NCI-H82 treated with DMSO at 0.1 percent for 48 hours (cell line): ENCODE results near the gene RIPOR3.
"Not testable (repeated sequence)": the region's sequence is repeated elsewhere in the genome, so short reads cannot be mapped to it uniquely, and the experiment has no call there.

Experiments
- DNase-seq: peaks from one replicate; lab custom pipeline; 2025; ENCODE audit not compliant: unreplicated experiment; lab: John Stamatoyannopoulos, UW

The RIPOR3 gene

GRCh38 chr20:50610212-50610718 is 81.1 kb downstream of the RIPOR3 start:
- no peak for DNase-seq

- DNase-seq = no peak
Measured at GRCh38 chr20:50609438-50609989, 81.8 kb downstream of the RIPOR3 start.

- DNase-seq = no peak
Measured at GRCh38 chr20:50608750-50609104, 82.6 kb downstream of the RIPOR3 start.

GRCh38 chr20:50607850-50608749 is 83.2 kb downstream of the RIPOR3 start:
- DNase-seq = no peak

- no peak for DNase-seq
Measured at GRCh38 chr20:50607436-50607835, 83.9 kb downstream of the RIPOR3 start.

- no peak for DNase-seq
Measured at GRCh38 chr20:50605136-50605535, 86.2 kb downstream of the RIPOR3 start.

GRCh38 chr20:50604451-50604850 is 86.9 kb downstream of the RIPOR3 start:
- DNase-seq = no peak

GRCh38 chr20:50602432-50603088 is 88.8 kb downstream of the RIPOR3 start:
- no peak for DNase-seq

- DNase-seq = no peak
Measured at GRCh38 chr20:50601511-50602431, 89.6 kb downstream of the RIPOR3 start.

GRCh38 chr20:50600281-50600895 is 91.0 kb downstream of the RIPOR3 start:
- no peak for DNase-seq

GRCh38 chr20:50598768-50599167 is 92.6 kb downstream of the RIPOR3 start:
- not testable (repeated sequence) for DNase-seq

- no peak for DNase-seq
Measured at GRCh38 chr20:50598074-50598473, 93.3 kb downstream of the RIPOR3 start.

GRCh38 chr20:50597406-50597969 is 93.9 kb downstream of the RIPOR3 start:
- no peak for DNase-seq

- no peak for DNase-seq
Measured at GRCh38 chr20:50596694-50597021, 94.7 kb downstream of the RIPOR3 start.

GRCh38 chr20:50595988-50596693 is 95.2 kb downstream of the RIPOR3 start:
- DNase-seq = no peak

GRCh38 chr20:50595433-50595895 is 95.9 kb downstream of the RIPOR3 start:
- no peak for DNase-seq

- no peak for DNase-seq
Measured at GRCh38 chr20:50594591-50595432, 96.5 kb downstream of the RIPOR3 start.

GRCh38 chr20:50594231-50594590 is 97.1 kb downstream of the RIPOR3 start:
- no peak for DNase-seq

GRCh38 chr20:50593005-50593335 is 98.4 kb downstream of the RIPOR3 start:
- DNase-seq = no peak
